Fibroblast of mammary gland (primary cell): ENCODE results near the gene SCGB1A1.
A peak's percentile ranks its signal among the peaks of the same experiment; 100 is the strongest.

Source experiments
- DNase-seq: peaks from one replicate; pipeline ENCODE4 v3.0.0-alpha.2; 2010; ENCODE audit warnings: low read depth
- H3K4me3 ChIP-seq: 2 replicates; pipeline ENCODE4 v1.5.1; 2011; ENCODE audit warnings: low read depth, mild to moderate bottlenecking, low read length, moderate library complexity; ENCODE audit not compliant: control insufficient read depth
- CTCF ChIP-seq: conservative IDR thresholded peaks from 2 replicates; pipeline ENCODE4 v1.5.1; 2011; ENCODE audit warnings: low read depth, low read length, inconsistent platforms; ENCODE audit not compliant: control insufficient read depth, insufficient read depth

Gene SCGB1A1

GRCh38 chr11:62419943-62420342 is 1.1 kb downstream of the SCGB1A1 start:
- no peak for DNase-seq
- no peak for TF ChIP-seq CTCF
- no peak overlapping the region for H3K4me3 ChIP-seq

- no peak for DNase-seq
- H3K4me3 ChIP-seq, result no peak overlapping the region
- no peak for TF ChIP-seq CTCF
These were observed 2.0 kb downstream of the SCGB1A1 start for GRCh38 chr11:62420882-62421281.

- H3K4me3 ChIP-seq, result no peak overlapping the region
- no peak for DNase-seq
- no peak for TF ChIP-seq CTCF
These were observed 3.2 kb downstream of the SCGB1A1 start for GRCh38 chr11:62421996-62422395.

GRCh38 chr11:62423012-62423411 is 4.2 kb downstream of the SCGB1A1 start:
- no peak for TF ChIP-seq CTCF

GRCh38 chr11:62427630-62428233 is 8.9 kb downstream of the SCGB1A1 start:
- no peak overlapping the region for H3K4me3 ChIP-seq
- no peak for TF ChIP-seq CTCF
- peak; percentile 53 for DNase-seq

More at GRCh38 chr11:62423012-62423411, 4.2 kb downstream of the SCGB1A1 start:
- no peak for DNase-seq
- no peak overlapping the region for H3K4me3 ChIP-seq

- no peak overlapping the region for H3K4me3 ChIP-seq
- no peak for DNase-seq
- no peak for TF ChIP-seq CTCF
These were observed 10.2 kb downstream of the SCGB1A1 start for GRCh38 chr11:62428871-62429560.
